ENCODE results near the gene EPHA2. TPM values are rescaled to one million over a fixed set of nuclear protein-coding genes. Genes with fewer than 3 reads are reported as not detected.
"Not testable (repeated sequence)": the region's sequence is repeated elsewhere in the genome, so short reads cannot be mapped to it uniquely, and the experiment has no call there.

The EPHA2 gene
- total RNA-seq, 1 donor from 2014 or later = 28.3 TPM

GRCh38 chr1:16172964-16173446, 17.1 kb upstream of the EPHA2 start:
- Mint-ChIP-seq H3K27ac (peak overlapping the region; percentile 92), H3K36me3 (ENCODE audit: insufficient read depth) (no peaks in the 10 kb centered on the region), H3K4me1 (ENCODE audit: low read depth) (peaks cover 16% of the 10 kb centered on the region), H3K9me3 (ENCODE audit: low read depth) (no peaks in the 10 kb centered on the region), H3K27me3 (no peaks in the 10 kb centered on the region), H3K4me3 (ENCODE audit: low read depth) (no peak overlapping the region)
- DNase-seq (ENCODE audit: low spot score, unreplicated experiment) = no peak
- no peak for TF ChIP-seq CTCF (IDR thresholded peaks at IDR 0.05; ENCODE audit: unreplicated experiment)

GRCh38 chr1:16172218-16172830, 16.5 kb upstream of the EPHA2 start:
- Mint-ChIP-seq H3K9me3 (ENCODE audit: low read depth) (no peaks in the 10 kb centered on the region), H3K4me1 (ENCODE audit: low read depth) (peaks cover 16% of the 10 kb centered on the region), H3K27ac (no peak overlapping the region)

GRCh38 chr1:16171314-16172151, 15.7 kb upstream of the EPHA2 start:
- no peaks in the 10 kb centered on the region for H3K9me3 Mint-ChIP-seq (ENCODE audit: low read depth)
- TF ChIP-seq CTCF (IDR thresholded peaks at IDR 0.05; ENCODE audit: unreplicated experiment) = no peak
- no peak overlapping the region for H3K4me3 Mint-ChIP-seq (ENCODE audit: low read depth)
- peaks cover 20% of the 10 kb centered on the region for H3K4me1 Mint-ChIP-seq (ENCODE audit: low read depth)
- H3K36me3 Mint-ChIP-seq (ENCODE audit: insufficient read depth) = no peaks in the 10 kb centered on the region
- DNase-seq (ENCODE audit: low spot score, unreplicated experiment) = no peak
- H3K27ac Mint-ChIP-seq = no peak overlapping the region
- H3K27me3 Mint-ChIP-seq = no peaks in the 10 kb centered on the region

More at GRCh38 chr1:16172218-16172830, 16.5 kb upstream of the EPHA2 start:
- Mint-ChIP-seq H3K27me3 (no peaks in the 10 kb centered on the region), H3K36me3 (ENCODE audit: insufficient read depth) (no peaks in the 10 kb centered on the region), H3K4me3 (ENCODE audit: low read depth) (no peak overlapping the region)
- no peak for TF ChIP-seq CTCF (IDR thresholded peaks at IDR 0.05; ENCODE audit: unreplicated experiment)
- DNase-seq (ENCODE audit: low spot score, unreplicated experiment) = no peak

- no peak overlapping the region for H3K27ac Mint-ChIP-seq
- no peaks in the 10 kb centered on the region for H3K9me3 Mint-ChIP-seq (ENCODE audit: low read depth)
- no peak overlapping the region for H3K4me3 Mint-ChIP-seq (ENCODE audit: low read depth)
- TF ChIP-seq CTCF (IDR thresholded peaks at IDR 0.05; ENCODE audit: unreplicated experiment) = no peak
- no peaks in the 10 kb centered on the region for H3K27me3 Mint-ChIP-seq
- no peaks in the 10 kb centered on the region for H3K36me3 Mint-ChIP-seq (ENCODE audit: insufficient read depth)
- DNase-seq (ENCODE audit: low spot score, unreplicated experiment) = no peak
- peaks cover 17% of the 10 kb centered on the region for H3K4me1 Mint-ChIP-seq (ENCODE audit: low read depth)
These were observed 14.4 kb upstream of the EPHA2 start for GRCh38 chr1:16170283-16170673.

GRCh38 chr1:16168622-16169360, 12.9 kb upstream of the EPHA2 start:
- Mint-ChIP-seq H3K4me1 (ENCODE audit: low read depth) (peaks cover 26% of the 10 kb centered on the region), H3K9me3 (ENCODE audit: low read depth) (no peaks in the 10 kb centered on the region), H3K27ac (peak overlapping the region; percentile 86), H3K4me3 (ENCODE audit: low read depth) (peak overlapping the region; percentile 65), H3K36me3 (ENCODE audit: insufficient read depth) (no peaks in the 10 kb centered on the region), H3K27me3 (no peaks in the 10 kb centered on the region)
- TF ChIP-seq CTCF (IDR thresholded peaks at IDR 0.05; ENCODE audit: unreplicated experiment) = no peak
- DNase-seq (ENCODE audit: low spot score, unreplicated experiment) = no peak

GRCh38 chr1:16168144-16168495, 12.3 kb upstream of the EPHA2 start:
- H3K9me3 Mint-ChIP-seq (ENCODE audit: low read depth); H3K27me3 Mint-ChIP-seq; DNase-seq (ENCODE audit: low spot score, unreplicated experiment); H3K36me3 Mint-ChIP-seq (ENCODE audit: insufficient read depth): not testable (repeated sequence)
- peak overlapping the region; percentile 65 for H3K4me3 Mint-ChIP-seq (ENCODE audit: low read depth)
- peak overlapping the region; percentile 71 for H3K27ac Mint-ChIP-seq
- peaks cover 22% of the 10 kb centered on the region for H3K4me1 Mint-ChIP-seq (ENCODE audit: low read depth)

Data from progenitor cell of endocrine pancreas (in vitro differentiated cells).